GM04503 (cell line): ENCODE data around the gene C1QTNF8.
"Not testable (repeated sequence)": the region's sequence is repeated elsewhere in the genome, so short reads cannot be mapped to it uniquely, and the experiment has no call there.

Source experiments
- DNase-seq: peaks from one replicate; pipeline ENCODE4 v3.0.0-alpha.2; 2012; ENCODE audit warnings: low read depth

The C1QTNF8 gene

GRCh38 chr16:1094124-1094479, 1.9 kb downstream of the C1QTNF8 start:
- no peak for DNase-seq

GRCh38 chr16:1093284-1094123, 2.5 kb downstream of the C1QTNF8 start:
- DNase-seq = no peak

DNA sequence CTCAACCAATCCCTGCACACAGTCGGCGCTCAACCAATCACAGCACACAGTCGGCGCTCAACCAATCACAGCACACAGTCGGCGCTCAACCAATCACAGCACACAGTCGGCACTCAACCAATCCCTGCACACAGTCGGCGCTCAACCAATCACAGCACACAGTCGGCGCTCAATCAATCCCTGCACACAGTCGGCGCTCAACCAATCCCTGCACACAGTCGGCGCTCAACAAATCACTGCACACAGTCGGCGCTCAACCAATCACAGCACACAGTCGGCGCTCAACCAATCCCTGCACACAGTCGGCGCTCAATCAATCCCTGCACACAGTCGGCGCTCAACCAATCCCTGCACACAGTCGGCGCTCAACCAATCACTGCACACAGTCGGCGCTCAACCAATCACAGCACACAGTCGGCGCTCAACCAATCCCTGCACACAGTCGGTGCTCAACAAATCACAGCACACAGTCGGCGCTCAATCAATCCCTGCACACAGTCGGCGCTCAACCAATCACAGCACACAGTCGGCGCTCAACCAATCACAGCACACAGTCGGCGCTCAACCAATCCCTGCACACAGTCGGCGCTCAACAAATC, 3.3 kb downstream of the C1QTNF8 start:
- DNase-seq = not testable (repeated sequence)

DNA sequence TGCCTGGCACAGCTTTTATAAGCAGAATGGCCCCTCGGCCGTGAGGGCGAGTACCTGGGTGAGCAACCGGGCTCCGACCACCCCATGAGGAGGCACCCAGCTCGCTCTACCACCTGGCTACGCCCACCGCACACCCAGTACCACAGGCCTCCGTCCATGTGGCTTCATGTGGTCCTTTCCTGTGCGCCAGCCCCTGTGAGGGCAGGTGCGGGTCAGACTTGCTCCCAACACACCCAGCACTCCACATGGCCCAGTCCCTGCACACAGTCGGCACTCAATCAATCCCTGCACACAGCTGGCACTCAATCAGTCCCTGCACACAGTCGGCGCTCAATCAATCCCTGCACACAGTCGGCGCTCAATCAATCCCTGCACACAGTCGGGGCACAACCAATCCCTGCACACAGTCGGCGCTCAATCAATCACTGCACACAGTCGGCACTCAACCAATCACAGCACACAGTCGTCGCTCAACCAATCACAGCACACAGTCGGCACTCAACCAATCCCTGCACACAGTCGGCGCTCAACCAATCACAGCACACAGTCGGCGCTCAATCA, 4.0 kb downstream of the C1QTNF8 start:
- no peak for DNase-seq

DNA sequence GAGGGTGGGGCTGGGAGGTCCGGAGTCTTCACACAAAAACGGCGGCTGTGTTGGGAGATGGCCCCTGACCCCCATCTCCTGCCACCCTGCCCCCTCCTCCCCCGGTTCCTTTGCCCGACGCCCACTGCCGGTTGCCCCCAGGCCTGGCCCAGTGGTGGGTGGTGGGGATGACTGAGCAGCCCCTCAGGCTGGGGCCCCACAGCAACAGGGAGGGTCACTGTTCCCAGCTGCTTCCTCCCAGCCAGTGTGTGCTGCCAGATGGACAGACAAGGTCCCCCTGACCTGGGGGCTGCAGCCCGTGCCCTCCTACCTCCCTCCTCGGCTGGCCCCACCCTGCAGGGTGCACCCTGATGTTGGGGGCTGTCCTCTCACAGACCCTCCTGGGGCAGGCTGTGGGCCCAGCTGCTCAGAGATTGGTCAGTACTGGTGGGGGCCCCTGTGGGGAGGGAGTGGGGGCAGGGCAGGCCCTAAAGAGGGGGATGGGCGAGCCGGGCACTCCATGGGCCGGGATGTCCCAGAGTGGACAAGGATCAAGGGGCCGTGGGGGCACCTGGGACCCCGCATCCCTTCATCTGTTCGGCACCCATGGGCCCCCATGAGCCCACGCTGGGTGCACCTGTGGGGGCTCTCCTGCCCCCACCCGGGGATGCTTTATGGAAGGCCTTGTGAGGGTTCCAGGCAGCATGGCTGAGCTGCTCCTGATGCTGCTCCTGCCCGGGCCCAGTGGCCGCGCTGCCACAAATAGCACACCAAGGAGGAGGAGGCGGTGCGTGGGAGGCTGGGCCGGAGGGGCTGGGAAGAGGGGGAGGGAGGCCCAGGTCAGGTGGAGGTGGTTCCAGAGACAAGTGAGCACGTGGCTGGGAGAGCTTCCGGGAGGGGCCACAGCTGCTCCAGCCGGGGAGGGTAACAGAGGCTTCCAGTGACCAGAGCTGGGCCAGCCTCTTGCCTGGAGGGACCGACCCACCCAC, 5.1 kb downstream of the C1QTNF8 start:
- DNase-seq = no peak

GRCh38 chr16:1089822-1090619, 6.0 kb downstream of the C1QTNF8 start:
- no peak for DNase-seq

DNA sequence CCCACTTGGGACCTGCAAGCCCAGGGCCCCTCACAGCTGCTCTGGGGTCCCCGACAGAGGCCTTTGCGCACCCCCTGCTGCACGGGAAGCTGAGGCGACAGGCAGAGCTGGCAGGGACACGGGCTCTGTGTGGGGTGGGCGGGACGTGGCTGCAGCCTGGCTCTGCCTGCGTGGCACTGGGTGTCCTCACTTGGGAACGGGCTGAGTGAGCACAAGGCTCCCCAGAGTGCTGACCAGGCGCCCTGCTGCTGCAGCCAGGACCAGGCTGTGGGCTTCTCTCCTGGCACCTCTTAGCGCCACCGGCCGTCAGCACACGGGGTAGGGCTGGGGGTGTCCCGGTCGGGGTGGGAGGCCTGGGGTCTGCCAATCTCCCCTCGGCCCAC, 6.6 kb downstream of the C1QTNF8 start:
- no peak for DNase-seq

DNA sequence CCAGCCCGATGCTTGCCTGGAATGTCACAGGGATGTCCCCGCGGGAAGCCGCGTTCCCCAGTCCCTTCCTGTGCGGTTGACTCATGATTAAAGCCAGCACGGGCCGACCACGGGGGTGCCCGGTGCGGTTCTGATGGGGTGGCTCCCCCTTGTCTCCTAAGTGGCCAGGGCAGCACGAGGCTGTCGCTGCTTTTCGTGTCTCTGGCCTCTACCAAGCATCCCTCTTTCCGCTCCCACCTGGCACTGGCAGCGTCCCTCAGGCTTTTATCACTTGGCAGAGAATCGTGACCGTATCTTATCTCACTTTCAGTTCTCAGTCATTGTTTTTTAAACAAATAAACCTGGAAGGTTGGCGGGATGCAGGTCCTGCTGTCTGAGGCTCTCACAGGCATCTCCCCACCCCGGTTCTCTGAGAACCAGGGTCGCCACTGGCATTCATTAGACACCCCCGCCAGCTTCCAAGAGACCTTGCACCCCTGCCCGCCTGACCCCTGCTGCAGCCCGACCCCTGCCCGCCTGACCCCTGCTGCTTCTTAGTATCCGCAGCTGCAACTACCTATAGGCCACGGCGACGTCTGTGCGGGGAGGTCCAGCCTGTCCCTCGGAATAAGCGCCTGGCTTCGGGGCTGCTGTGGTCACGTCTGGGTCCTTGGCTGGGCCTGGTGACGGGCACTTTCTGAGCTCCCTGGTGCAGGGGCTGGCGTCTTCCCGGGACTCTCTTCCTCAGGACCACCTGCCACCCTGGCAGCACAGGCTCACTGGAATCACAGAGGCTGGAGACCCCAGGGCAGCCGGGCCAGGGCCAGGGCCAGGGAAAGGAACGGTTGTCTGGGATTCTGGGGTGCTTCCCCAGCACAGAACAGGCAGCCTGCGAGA, 7.5 kb downstream of the C1QTNF8 start:
- DNase-seq = no peak

DNA sequence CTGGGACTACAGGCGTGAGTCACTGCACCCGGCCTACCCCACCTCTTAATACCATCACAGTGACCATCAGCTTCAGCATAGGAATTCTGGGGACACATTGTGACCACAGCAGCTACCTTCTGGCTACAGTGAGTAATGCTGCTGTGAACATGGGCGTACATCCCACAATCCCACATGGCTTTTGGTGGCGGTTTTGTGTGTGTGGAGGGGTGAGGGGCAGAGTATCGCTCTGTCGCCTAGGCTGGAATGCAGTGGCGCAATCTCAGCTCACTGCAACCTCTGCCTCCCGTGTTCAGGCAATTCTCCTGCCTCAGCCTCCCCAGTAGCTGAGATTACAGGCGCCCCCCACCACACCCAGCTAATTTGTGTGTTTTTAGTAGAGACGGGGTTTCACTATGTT, 9.6 kb downstream of the C1QTNF8 start:
- not testable (repeated sequence) for DNase-seq

GRCh38 chr16:1084971-1085370, 11.1 kb downstream of the C1QTNF8 start:
- DNase-seq = no peak

DNA sequence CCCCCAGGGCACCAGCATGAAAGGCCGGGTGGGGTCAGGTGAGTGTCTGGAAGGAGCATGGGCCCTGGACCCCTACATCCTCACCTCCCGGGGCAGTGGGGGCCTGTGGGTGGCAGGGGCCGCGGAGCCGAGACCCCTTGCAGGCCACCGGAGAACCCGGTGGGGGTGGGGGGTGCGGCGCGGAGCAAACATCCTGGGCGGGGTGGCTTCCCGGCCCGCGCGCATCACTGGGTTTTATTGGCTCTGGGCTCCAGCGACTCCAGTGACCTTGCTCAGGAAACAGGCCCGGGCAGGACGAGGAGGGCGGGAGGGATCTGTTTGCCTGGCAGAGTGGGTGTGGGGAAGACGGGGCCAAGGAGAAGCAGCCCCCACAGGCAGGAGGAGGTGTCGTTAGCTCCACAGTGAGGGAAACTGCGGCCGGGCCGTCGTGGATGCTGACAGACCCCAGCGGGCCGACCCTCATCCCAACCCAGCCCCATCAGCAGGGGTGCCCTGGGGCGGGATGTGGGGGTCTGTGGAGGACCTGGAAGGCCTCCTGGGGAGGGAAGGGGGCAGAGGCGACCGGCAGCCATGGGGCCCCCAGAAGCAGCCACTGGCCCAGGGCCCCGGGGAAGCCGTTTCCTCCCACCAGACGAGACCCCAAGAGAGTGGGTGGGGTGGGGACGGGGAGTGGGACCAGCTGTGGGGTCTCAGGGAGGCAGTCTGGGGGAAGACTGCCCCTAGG, 12.9 kb downstream of the C1QTNF8 start:
- no peak for DNase-seq

- DNase-seq = no peak
Measured at GRCh38 chr16:1082266-1082951, 13.6 kb downstream of the C1QTNF8 start.

DNA sequence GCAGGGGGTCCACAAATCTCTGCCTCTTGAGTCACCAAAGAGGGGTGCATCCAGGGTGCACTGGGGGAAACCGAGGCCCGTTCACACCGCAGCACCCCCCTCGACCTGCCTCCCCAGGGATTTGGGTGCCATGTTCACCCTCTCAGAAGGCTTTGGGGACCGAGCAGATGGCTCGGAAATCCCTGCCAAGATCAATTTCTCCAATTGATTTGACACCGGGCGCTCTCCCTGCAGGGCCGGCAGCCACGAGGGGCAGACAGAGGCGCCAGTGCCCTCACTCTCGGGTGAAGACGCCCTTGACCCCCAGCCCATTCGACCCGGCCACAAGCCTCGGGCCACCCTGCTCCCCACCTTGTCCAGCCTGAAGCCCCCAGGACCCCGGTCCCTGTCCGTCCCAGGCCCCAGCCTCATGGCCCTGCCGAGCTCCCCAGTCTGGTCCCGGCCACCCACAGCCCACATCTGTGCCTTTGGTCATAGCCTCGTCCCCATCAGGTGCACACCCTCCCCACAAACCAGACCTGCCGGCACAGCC, 14.2 kb downstream of the C1QTNF8 start:
- DNase-seq = no peak

DNA sequence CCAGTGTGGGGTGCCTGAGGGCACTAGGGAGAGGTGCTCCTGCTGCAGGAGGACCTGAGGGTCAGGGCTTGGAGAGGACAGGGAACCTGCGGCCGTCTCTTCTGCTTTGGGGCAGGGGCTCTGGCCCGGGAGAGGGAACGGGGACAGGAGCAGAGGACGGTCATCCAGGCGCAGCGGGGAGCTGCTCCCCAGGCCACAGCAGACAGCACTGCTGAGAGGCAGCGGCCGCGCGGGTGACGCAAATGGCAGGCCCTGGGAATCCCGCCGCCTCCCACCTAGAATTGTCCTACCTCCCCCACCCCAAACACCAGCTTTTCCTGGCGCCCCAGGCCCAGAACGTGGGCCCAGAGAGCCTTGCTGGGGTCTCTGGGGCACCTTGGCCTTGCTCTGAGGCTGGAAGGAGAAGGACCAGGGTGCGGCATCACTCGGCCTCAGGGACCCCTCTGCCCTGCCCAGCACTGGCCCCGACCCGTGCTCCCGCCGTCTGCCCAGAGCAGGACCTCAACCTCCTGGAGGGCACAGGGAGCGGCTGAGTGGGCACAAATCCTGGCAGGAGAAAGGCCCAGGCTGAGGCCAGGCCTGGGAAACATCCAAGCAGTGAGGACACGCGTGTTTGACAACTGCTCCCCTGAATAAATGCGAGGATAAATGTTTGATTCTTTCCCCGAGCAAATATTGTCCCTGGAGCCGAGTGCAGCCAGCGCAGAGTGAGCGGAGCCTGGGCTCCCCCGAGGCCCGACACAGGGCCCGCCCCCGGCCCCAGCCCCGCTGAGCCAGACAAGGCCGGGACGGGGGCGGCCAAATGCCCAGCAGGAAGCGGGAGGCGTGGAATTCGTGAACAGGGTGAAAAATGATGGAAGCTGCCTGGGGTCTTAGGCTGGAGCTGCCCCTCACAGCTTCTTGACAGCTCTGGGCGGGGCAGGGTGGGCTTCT, 15.0 kb downstream of the C1QTNF8 start:
- DNase-seq = no peak

GRCh38 chr16:1079786-1080525, 16.1 kb downstream of the C1QTNF8 start:
- no peak for DNase-seq

- DNase-seq = no peak
Measured at GRCh38 chr16:1079341-1079740, 16.7 kb downstream of the C1QTNF8 start.

DNA sequence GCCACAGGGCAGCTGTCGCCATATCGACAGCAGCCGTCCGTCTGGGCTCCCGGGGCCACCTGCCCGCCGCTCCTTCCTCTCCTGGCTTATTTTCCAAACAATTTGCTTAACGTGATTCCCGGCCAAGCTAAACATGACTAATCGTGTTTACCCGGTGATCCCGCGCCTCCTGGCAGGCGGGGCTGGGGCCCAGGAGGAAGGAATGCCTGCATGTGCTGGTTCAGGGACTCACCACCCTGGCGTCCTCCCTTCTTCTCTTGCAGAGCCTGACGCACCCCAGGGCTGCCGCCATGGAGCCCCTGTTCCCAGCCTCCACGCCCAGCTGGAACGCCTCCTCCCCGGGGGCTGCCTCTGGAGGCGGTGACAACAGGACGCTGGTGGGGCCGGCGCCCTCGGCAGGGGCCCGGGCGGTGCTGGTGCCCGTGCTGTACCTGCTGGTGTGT, 17.4 kb downstream of the C1QTNF8 start:
- no peak for DNase-seq
